Nephron (organoid): Measurements from ENCODE around the gene ZNF37A.
"Not testable (repeated sequence)": the region's sequence is repeated elsewhere in the genome, so short reads cannot be mapped to it uniquely, and the experiment has no call there.

ENCODE experiments used
- H3K27ac Mint-ChIP-seq, 3 experiments: 2 replicates each; pipeline ENCODE4 v1.8.0; 2020; ENCODE audit warnings: mixed read lengths in 3 of 3, mild to moderate bottlenecking in 2 of 3, moderate library complexity in 1 of 3
- H3K27me3 Mint-ChIP-seq: 2 replicates; pipeline ENCODE4 v1.8.0; 2021; ENCODE audit warnings: low read depth, mild to moderate bottlenecking, moderate library complexity, mixed read lengths
- H3K36me3 Mint-ChIP-seq: 2 replicates; pipeline ENCODE4 v1.8.0; 2020; ENCODE audit warnings: low read depth, mixed read lengths
- H3K4me1 Mint-ChIP-seq: 2 replicates; pipeline ENCODE4 v1.8.0; 2020; ENCODE audit warnings: mixed read lengths
- H3K4me3 Mint-ChIP-seq, 3 experiments: 2 replicates each; pipeline ENCODE4 v1.8.0; 2020; ENCODE audit warnings: mild to moderate bottlenecking in 3 of 3, mixed read lengths in 3 of 3, moderate library complexity in 2 of 3
- H3K9me3 Mint-ChIP-seq: 2 replicates; pipeline ENCODE4 v1.8.0; 2020; ENCODE audit warnings: mixed read lengths
- CTCF ChIP-seq, 3 experiments: fragments of 200-600 bp; sonication (generic); IDR thresholded peaks; one replicate each; pipeline ENCODE4 v1.5.0; 2021; ENCODE audit warnings: antibody characterized with exemption in 3 of 3; ENCODE audit not compliant: unreplicated experiment in 3 of 3

Gene ZNF37A

GRCh38 chr10:38094158-38094926, at the start of gene ZNF37A:
Gene ZNF37A (plus strand): TSS chr10:38094337. CDS start chr10:38096618, 2,281 bp downstream.
- no peak for TF ChIP-seq CTCF (IDR thresholded peaks at IDR 0.05; ENCODE audit: unreplicated experiment in 3 of 3)
- peaks cover 50% of the 10 kb centered on the region for H3K36me3 Mint-ChIP-seq
- H3K4me1 Mint-ChIP-seq = peaks cover 5% of the 10 kb centered on the region
- no peaks in the 10 kb centered on the region for H3K27me3 Mint-ChIP-seq
- H3K9me3 Mint-ChIP-seq = peaks cover 32% of the 10 kb centered on the region
- H3K27ac Mint-ChIP-seq = peak within 1 kb of the TSS; percentile 42 to 89 (median 86)
- H3K4me3 Mint-ChIP-seq = peak within 1 kb of the TSS; percentile 88 to 90 (median 89)

GRCh38 chr10:38045129-38045528, 49.0 kb upstream of the ZNF37A start:
- no peak for TF ChIP-seq CTCF (IDR thresholded peaks at IDR 0.05; ENCODE audit: unreplicated experiment in 3 of 3)
- Mint-ChIP-seq H3K9me3 (peaks cover 51% of the 10 kb centered on the region), H3K27me3 (no peaks in the 10 kb centered on the region), H3K4me1 (no peaks in the 10 kb centered on the region), H3K4me3 (no peak overlapping the region), H3K36me3 (peaks cover 98% of the 10 kb centered on the region), H3K27ac (no peak overlapping the region)

GRCh38 chr10:38047666-38048065, 46.5 kb upstream of the ZNF37A start:
- H3K4me3 Mint-ChIP-seq = no peak overlapping the region
- H3K27ac Mint-ChIP-seq = no peak overlapping the region
- TF ChIP-seq CTCF (IDR thresholded peaks at IDR 0.05; ENCODE audit: unreplicated experiment in 3 of 3) = no peak
- peaks cover 56% of the 10 kb centered on the region for H3K9me3 Mint-ChIP-seq
- no peaks in the 10 kb centered on the region for H3K4me1 Mint-ChIP-seq
- peaks cover 94% of the 10 kb centered on the region for H3K36me3 Mint-ChIP-seq
- no peaks in the 10 kb centered on the region for H3K27me3 Mint-ChIP-seq

GRCh38 chr10:38050212-38050611, 43.9 kb upstream of the ZNF37A start:
- no peak overlapping the region for H3K27ac Mint-ChIP-seq

GRCh38 chr10:38054361-38054797, 39.8 kb upstream of the ZNF37A start:
- Mint-ChIP-seq H3K27me3 (no peaks in the 10 kb centered on the region), H3K36me3 (peaks cover 94% of the 10 kb centered on the region), H3K4me1 (no peaks in the 10 kb centered on the region), H3K4me3 (no peak overlapping the region), H3K27ac (no peak overlapping the region), H3K9me3 (peaks cover 69% of the 10 kb centered on the region)
- TF ChIP-seq CTCF (IDR thresholded peaks at IDR 0.05; ENCODE audit: unreplicated experiment in 3 of 3) = no peak

More at GRCh38 chr10:38050212-38050611, 43.9 kb upstream of the ZNF37A start:
- Mint-ChIP-seq H3K9me3 (peaks cover 67% of the 10 kb centered on the region), H3K4me3 (no peak overlapping the region), H3K4me1 (no peaks in the 10 kb centered on the region), H3K36me3 (peaks cover 94% of the 10 kb centered on the region), H3K27me3 (no peaks in the 10 kb centered on the region)
- no peak for TF ChIP-seq CTCF (IDR thresholded peaks at IDR 0.05; ENCODE audit: unreplicated experiment in 3 of 3)

- H3K4me3 Mint-ChIP-seq, H3K27me3 Mint-ChIP-seq, H3K27ac Mint-ChIP-seq, H3K4me1 Mint-ChIP-seq: not testable (repeated sequence)
- Mint-ChIP-seq H3K36me3 (peaks cover 92% of the 10 kb centered on the region), H3K9me3 (peaks cover 68% of the 10 kb centered on the region)
Observed at GRCh38 chr10:38055274-38055894, 38.8 kb upstream of the ZNF37A start.

GRCh38 chr10:38069663-38070062, 24.5 kb upstream of the ZNF37A start:
- H3K4me1 Mint-ChIP-seq, H3K4me3 Mint-ChIP-seq, H3K27ac Mint-ChIP-seq, H3K36me3 Mint-ChIP-seq, H3K27me3 Mint-ChIP-seq: not testable (repeated sequence)
- peaks cover 13% of the 10 kb centered on the region for H3K9me3 Mint-ChIP-seq
